ENCODE results near the gene MREG. TPM values are rescaled to one million over a fixed set of nuclear protein-coding genes. Genes with fewer than 3 reads are reported as not detected.

Gene MREG
- total and polyA plus RNA-seq, 3 donors from 2014 or later, result 3.0 to 5.2 (median 4.3) TPM

DNA sequence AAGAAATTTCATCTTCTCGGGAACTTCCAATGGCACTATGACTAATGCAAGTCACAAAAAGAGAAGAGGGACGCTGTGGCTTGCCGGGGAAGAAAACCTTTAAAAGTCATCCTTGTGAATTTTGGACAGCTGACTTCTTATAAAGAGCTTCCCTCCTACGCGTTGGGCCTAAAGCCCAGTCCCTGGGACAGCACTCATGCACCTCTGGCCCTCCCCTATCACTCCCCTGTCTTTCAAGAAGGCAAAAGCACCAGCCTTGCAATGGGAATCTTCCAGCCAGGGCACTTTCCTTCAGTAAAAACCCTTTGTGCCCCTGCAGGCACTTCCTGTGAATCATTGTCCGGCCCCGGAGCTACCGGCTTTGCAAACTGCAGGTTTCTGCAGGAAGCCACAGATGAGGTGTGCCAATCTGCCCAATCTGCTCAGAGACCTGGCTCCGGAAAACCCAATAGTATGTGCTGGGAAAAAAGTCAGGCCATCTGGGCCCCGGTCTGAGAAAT, 7.1 kb downstream of the MREG start:
- H3K9me3 ChIP-seq, result no peaks in the 10 kb centered on the region
- no peaks in the 10 kb centered on the region for H3K27me3 ChIP-seq
- DNase-seq, result peak; percentile 63
- peaks cover 7% of the 10 kb centered on the region for H3K4me1 ChIP-seq
- WGBS, 2 donors, result 38 to 45% methylated on average over 10 of the region's 10 CpGs
- H3K4me3 ChIP-seq, result no peak overlapping the region
- intact Hi-C loops (cut with DNase I; ENCODE audit: low total_unique reads), result no loop called here
- no peaks in the 10 kb centered on the region for H3K36me3 ChIP-seq (ENCODE audit: low read depth, missing control alignments)
- no peak for TF ChIP-seq POLR2A (IDR thresholded peaks at IDR 0.05)
- TF ChIP-seq, protein P1, sequence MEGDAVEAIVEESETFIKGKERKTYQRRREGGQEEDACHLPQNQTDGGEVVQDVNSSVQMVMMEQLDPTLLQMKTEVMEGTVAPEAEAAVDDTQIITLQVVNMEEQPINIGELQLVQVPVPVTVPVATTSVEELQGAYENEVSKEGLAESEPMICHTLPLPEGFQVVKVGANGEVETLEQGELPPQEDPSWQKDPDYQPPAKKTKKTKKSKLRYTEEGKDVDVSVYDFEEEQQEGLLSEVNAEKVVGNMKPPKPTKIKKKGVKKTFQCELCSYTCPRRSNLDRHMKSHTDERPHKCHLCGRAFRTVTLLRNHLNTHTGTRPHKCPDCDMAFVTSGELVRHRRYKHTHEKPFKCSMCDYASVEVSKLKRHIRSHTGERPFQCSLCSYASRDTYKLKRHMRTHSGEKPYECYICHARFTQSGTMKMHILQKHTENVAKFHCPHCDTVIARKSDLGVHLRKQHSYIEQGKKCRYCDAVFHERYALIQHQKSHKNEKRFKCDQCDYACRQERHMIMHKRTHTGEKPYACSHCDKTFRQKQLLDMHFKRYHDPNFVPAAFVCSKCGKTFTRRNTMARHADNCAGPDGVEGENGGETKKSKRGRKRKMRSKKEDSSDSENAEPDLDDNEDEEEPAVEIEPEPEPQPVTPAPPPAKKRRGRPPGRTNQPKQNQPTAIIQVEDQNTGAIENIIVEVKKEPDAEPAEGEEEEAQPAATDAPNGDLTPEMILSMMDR (IDR thresholded peaks at IDR 0.05), result no peak
- H3K27ac ChIP-seq, result no peak overlapping the region

GRCh38 chr2:216004697-216005283, 8.6 kb downstream of the MREG start:
- no peaks in the 10 kb centered on the region for H3K27me3 ChIP-seq
- no peaks in the 10 kb centered on the region for H3K36me3 ChIP-seq (ENCODE audit: low read depth, missing control alignments)
- H3K27ac ChIP-seq, result no peak overlapping the region
- 93 to 97% methylated on average over 3 of the region's 3 CpGs for WGBS, 2 donors
- H3K9me3 ChIP-seq, result no peaks in the 10 kb centered on the region
- H3K4me3 ChIP-seq, result no peak overlapping the region
- H3K4me1 ChIP-seq, result peaks cover 7% of the 10 kb centered on the region
- no peak for DNase-seq
- intact Hi-C loops (cut with DNase I; ENCODE audit: low total_unique reads), result no loop called here
- no peak for TF ChIP-seq POLR2A (IDR thresholded peaks at IDR 0.05)
- TF ChIP-seq, protein P1 (IDR thresholded peaks at IDR 0.05), result no peak

GRCh38 chr2:216003876-216004696, 9.3 kb downstream of the MREG start:
- WGBS, 2 donors, result 92 to 94% methylated on average over 6 of the region's 6 CpGs

GRCh38 chr2:216002693-216003092, 10.7 kb downstream of the MREG start:
- Histone ChIP-seq H3K4me3 (no peak overlapping the region), H3K4me1 (peaks cover 7% of the 10 kb centered on the region), H3K9me3 (no peaks in the 10 kb centered on the region), H3K36me3 (ENCODE audit: low read depth, missing control alignments) (no peaks in the 10 kb centered on the region), H3K27me3 (no peaks in the 10 kb centered on the region), H3K27ac (no peak overlapping the region)
- DNase-seq, result no peak
- intact Hi-C loops (cut with DNase I; ENCODE audit: low total_unique reads), result no loop called here
- WGBS, 2 donors, result 92 to 98% methylated on average over 2 of the region's 2 CpGs
- no peak for TF ChIP-seq POLR2A (IDR thresholded peaks at IDR 0.05)
- TF ChIP-seq, protein P1 (IDR thresholded peaks at IDR 0.05), result no peak

More at GRCh38 chr2:216003876-216004696, 9.3 kb downstream of the MREG start:
- Histone ChIP-seq H3K4me1 (peaks cover 7% of the 10 kb centered on the region), H3K27ac (no peak overlapping the region), H3K4me3 (no peak overlapping the region), H3K36me3 (ENCODE audit: low read depth, missing control alignments) (no peaks in the 10 kb centered on the region), H3K9me3 (no peaks in the 10 kb centered on the region), H3K27me3 (no peaks in the 10 kb centered on the region)
- DNase-seq, result no peak
- intact Hi-C loops (cut with DNase I; ENCODE audit: low total_unique reads), result no loop called here
- no peak for TF ChIP-seq POLR2A (IDR thresholded peaks at IDR 0.05)

DNA sequence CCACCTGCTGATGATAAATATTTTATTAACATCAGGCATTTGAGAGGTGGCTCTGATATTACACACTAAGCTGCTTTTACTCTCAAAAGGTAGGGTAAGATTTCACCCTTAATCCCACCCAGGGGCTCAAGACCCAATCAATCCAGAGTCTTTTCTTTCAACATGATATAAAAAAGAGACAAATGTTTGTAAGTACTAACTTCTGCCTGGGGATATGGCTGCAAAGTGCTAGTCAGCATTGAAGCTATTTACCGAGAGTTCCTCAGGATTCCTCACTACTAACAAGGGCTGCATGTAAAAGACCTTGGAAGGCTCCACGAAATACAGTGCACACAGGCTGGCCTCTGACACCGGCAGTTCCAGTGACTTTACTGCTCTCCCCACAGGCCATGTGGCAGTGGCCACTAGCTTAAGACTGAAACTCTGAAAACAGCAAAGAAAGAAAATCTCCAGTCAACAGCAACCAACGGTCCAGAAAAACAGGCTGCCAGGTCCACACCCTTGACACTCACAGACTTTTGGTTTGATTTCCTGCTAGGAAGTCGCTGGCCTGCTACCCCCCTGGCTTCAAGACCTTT, 11.2 kb downstream of the MREG start:
- H3K36me3 ChIP-seq (ENCODE audit: low read depth, missing control alignments), result no peaks in the 10 kb centered on the region
- no peak overlapping the region for H3K4me3 ChIP-seq
- no peaks in the 10 kb centered on the region for H3K9me3 ChIP-seq
- no peak overlapping the region for H3K27ac ChIP-seq
- intact Hi-C loops (cut with DNase I; ENCODE audit: low total_unique reads), result no loop called here
- TF ChIP-seq, protein P1 (IDR thresholded peaks at IDR 0.05), result no peak
- no peak for TF ChIP-seq POLR2A (IDR thresholded peaks at IDR 0.05)
- H3K4me1 ChIP-seq, result peaks cover 7% of the 10 kb centered on the region
- WGBS, 2 donors, result 45 to 62% methylated on average over 5 of the region's 5 CpGs
- DNase-seq, result no peak
- no peaks in the 10 kb centered on the region for H3K27me3 ChIP-seq

Data from testis (tissue), 3 donors.